ENCODE data around the gene HOXA6. TPM values are rescaled to one million over a fixed set of nuclear protein-coding genes. Genes with fewer than 3 reads are reported as not detected.

HOXA6 gene
- total RNA-seq, 4 donors from 2014 or later, result 0.26 to 1.3 TPM; not detected in 2

DNA sequence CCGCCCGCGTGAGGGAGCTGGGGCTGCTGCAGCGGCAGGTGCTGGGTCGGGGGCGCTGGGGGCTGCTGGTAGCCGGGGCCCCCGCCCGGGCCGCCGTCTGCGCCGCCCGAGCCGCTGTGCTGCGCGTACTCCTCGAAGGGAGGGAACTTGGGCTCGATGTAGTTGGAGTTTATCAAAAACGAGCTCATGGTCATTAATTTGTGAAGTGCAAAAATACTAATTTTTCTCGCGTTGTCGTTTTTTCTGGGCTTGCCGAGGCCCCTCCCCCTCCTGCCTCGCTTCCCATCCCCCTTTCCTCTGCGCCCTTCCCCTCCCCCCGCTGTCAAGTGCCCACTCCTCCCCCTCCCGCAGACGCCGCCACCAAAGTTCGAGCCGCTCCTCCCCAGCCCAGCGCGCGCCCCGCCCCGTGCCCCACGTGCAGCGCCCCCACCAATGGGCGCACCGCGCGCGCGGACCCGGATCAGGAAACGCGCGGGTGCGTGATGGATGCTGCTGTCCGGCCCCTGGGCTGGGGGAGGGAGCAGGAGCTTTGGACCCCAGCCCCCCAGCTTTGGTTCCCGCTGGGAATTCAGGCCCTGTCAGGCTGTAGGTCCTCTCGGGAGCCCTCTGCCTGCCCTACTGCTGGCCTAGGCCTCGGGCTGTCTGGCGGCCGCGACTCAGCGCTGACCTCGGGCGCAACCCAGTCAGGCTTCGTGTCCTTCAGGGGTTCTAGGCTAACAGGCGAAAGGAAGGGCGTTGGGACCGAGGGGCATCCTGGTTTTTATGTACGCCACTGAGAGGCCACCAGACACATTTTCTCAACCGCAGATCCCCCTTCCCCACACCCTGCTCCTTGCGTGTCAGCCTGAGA lies 16.8 kb downstream of the HOXA6 start, which contains the start of gene HOXA4:
TSS of gene HOXA4 (minus strand) at position 218 of the 850 bp plus-strand sequence. CDS start at position 194, 24 bp downstream.
- TF ChIP-seq POLR2A (IDR thresholded peaks at IDR 0.05), result peak in 3 of 4 donors; percentile 59 to 94 (median 76)
- TF ChIP-seq, protein P1, sequence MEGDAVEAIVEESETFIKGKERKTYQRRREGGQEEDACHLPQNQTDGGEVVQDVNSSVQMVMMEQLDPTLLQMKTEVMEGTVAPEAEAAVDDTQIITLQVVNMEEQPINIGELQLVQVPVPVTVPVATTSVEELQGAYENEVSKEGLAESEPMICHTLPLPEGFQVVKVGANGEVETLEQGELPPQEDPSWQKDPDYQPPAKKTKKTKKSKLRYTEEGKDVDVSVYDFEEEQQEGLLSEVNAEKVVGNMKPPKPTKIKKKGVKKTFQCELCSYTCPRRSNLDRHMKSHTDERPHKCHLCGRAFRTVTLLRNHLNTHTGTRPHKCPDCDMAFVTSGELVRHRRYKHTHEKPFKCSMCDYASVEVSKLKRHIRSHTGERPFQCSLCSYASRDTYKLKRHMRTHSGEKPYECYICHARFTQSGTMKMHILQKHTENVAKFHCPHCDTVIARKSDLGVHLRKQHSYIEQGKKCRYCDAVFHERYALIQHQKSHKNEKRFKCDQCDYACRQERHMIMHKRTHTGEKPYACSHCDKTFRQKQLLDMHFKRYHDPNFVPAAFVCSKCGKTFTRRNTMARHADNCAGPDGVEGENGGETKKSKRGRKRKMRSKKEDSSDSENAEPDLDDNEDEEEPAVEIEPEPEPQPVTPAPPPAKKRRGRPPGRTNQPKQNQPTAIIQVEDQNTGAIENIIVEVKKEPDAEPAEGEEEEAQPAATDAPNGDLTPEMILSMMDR (IDR thresholded peaks at IDR 0.05), result no peak
- H3K9me3 ChIP-seq, result no peaks in the 10 kb centered on the region
- DNase-seq, result peak; percentile 39
- peaks cover 9 to 81% (median 41%) of the 10 kb centered on the region in 3 donors for H3K4me1 ChIP-seq
- H3K27ac ChIP-seq, result peak within 1 kb of the TSS; percentile 96 to 99 (median 96)
- no peaks in the 10 kb centered on the region for H3K36me3 ChIP-seq
- peak within 1 kb of the TSS; percentile 68 to 97 (median 82) for H3K4me3 ChIP-seq
- H3K27me3 ChIP-seq, result no peaks in the 10 kb centered on the region
- intact Hi-C loops (cut with DNase I), result no loop called here
- 3 to 27% methylated on average over 6 to 11 of the region's 67 CpGs for WGBS, 2 donors

DNA sequence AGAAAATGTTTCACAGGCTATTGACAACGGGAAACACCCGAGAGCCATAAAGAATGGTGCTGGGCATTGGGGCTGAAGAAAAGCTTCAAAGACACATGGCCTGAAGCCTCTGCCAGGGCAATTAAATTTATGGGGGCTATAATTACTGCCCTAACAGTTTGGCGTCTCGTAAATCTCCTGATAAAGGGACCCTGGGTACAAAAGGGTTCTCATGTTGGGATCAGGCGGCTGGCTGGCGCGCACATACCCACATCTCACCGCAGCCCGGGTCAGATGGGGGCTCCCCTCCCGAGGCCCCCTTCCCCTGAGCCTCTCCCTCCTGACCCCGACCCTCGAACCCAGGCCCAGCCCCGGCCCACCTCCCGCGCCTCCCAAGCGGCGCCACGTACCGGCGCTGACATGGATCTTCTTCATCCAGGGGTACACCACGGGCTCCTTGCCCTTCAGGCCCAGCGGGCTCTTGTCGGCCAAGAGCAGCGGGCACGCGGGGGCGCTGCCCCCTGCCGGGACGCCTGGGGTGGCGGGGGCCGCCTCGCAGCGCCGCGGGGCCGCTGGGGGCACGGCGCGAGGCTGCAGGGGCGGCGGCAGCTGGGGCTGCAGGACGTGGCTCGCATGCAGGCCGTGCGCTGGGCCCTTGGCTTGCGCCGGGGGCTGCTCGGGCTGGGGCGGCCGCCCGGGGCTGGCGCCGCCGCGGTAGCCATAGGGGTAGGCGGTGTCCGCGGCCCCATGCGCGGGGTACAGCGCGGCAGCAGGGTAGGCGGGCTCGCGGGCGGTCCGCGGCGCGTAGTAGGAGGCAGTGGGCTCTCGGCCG lies 17.6 kb downstream of the HOXA6 start:
- no peaks in the 10 kb centered on the region for H3K27me3 ChIP-seq
- intact Hi-C loops (cut with DNase I), result no loop called here
- peak overlapping the region; percentile 68 to 97 (median 82) for H3K4me3 ChIP-seq
- TF ChIP-seq, protein P1 (IDR thresholded peaks at IDR 0.05), result peak in 3 of 6 experiments; percentile 17 to 38 (median 28)
- no peak for TF ChIP-seq POLR2A (IDR thresholded peaks at IDR 0.05)
- H3K36me3 ChIP-seq, result no peaks in the 10 kb centered on the region
- DNase-seq, result no peak
- WGBS, 2 donors, result 22 to 25% methylated on average over 4 to 14 of the region's 72 CpGs
- H3K27ac ChIP-seq, result peak overlapping the region; percentile 96 to 99 (median 96)
- H3K9me3 ChIP-seq, result no peaks in the 10 kb centered on the region
- H3K4me1 ChIP-seq, result peaks cover 6 to 81% (median 46%) of the 10 kb centered on the region in 3 donors

DNA sequence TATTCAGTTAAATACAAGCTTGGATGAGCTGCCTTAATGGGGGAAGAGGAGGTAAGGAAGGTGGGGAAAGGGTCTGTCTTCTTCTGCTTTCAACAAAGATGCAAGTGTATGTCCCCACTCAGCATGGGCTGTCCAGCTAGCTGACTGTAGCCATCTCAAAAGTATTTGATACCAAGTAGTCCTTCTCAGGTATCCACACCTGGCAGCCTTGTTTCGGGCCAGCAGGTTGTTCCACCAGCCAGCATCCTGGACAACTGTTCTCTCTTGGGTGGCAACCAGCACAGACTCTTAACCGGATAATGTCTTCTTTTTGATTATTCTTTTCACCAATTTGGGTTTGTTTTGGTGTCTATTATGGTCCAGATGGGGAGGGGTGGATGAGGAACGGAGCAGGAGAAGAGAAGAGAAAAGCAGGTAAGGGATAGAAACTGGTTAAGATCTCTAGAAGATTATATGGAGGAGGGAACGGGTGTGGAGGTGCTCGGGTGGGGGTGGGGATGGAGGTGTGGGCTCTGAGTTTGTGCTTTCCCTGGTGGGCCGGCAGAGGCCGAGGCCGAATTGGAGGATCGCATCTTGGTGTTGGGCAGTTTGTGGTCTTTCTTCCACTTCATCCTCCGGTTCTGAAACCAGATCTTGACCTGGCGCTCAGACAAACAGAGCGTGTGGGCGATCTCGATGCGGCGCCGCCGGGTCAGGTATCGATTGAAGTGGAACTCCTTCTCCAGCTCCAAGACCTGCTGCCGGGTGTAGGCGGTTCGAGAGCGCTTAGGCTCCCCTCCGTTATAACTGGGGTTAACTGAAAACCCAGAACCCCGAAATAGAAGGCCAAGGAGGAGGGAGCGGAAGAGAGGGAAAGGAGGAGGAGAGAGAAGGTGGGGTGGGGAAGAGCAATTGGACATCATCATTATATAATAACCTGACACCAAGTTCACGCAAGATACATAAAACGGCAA lies 18.5 kb downstream of the HOXA6 start:
- 26 to 34% methylated on average over 15 to 17 of the region's 28 CpGs for WGBS, 2 donors
- Histone ChIP-seq H3K4me1 (peaks cover 6 to 81% (median 51%) of the 10 kb centered on the region in 3 donors), H3K4me3 (peak overlapping the region; percentile 68 to 97 (median 82)), H3K9me3 (no peaks in the 10 kb centered on the region), H3K27ac (peak overlapping the region; percentile 96 to 99 (median 96)), H3K27me3 (no peaks in the 10 kb centered on the region), H3K36me3 (no peaks in the 10 kb centered on the region)
- intact Hi-C loops (cut with DNase I), result no loop called here
- DNase-seq, result no peak
- TF ChIP-seq POLR2A (IDR thresholded peaks at IDR 0.05), result no peak
- TF ChIP-seq, protein P1 (IDR thresholded peaks at IDR 0.05), result no peak

DNA sequence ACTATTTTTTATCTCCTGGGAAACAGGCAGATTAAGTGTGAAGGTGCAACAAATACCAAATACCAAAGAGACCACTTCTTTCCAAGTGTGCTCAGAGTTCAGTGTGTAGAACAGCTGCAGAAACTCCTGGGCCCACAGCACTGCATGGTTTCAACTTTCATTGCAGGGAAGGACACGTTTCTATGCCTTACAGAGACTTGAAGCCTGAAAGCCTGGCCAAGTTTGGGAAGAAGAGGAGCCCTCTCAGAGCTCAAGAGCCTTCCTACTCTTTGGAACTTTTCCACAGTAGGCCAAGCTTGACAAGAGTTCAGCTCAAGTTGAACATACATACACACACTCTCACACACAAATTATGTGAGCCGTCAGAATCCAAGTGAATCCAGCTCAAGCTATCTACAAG lies 19.5 kb downstream of the HOXA6 start:
- DNase-seq, result no peak
- WGBS, 2 donors, result 6 to 12% methylated on average over 2 of the region's 2 CpGs
- Histone ChIP-seq H3K9me3 (no peaks in the 10 kb centered on the region), H3K27me3 (no peaks in the 10 kb centered on the region), H3K4me3 (peak overlapping the region in 1 of 4 donors; percentile 77), H3K4me1 (peaks cover 6 to 83% (median 52%) of the 10 kb centered on the region in 3 donors), H3K27ac (peak overlapping the region; percentile 96 to 99 (median 96)), H3K36me3 (no peaks in the 10 kb centered on the region)
- intact Hi-C loops (cut with DNase I), result no loop called here
- no peak for TF ChIP-seq POLR2A (IDR thresholded peaks at IDR 0.05)
- TF ChIP-seq, protein P1 (IDR thresholded peaks at IDR 0.05), result no peak

Data from esophagus squamous epithelium (tissue), 5 donors.